SK-N-SH (cell line): Measurements from ENCODE around the gene NOS1. TPM values are rescaled to one million over a fixed set of nuclear protein-coding genes. Genes with fewer than 3 reads are reported as not detected.

ENCODE experiments used
- CTCF ChIA-PET: fragments of 300-600, 350-600 bp; formaldehyde crosslinking; extraction: SDS; loops from one replicate; lab custom pipeline; 2021; lab: Yijun Ruan, JAX
- POLR2A ChIA-PET: fragments of 350-600 bp; sonication (Branson Sonifier 250); formaldehyde crosslinking; extraction: SDS; loops from one replicate; lab custom pipeline; 2020; ENCODE audit warnings: antibody characterized with exemption, inconsistent platforms; lab: Yijun Ruan, JAX
- DNase-seq: peaks from one replicate; pipeline ENCODE4 v3.0.0; 2012
- H2AFZ ChIP-seq: fragments of 200-600 bp; sonication (generic); 2 replicates; pipeline ENCODE4 v1.8.1; 2016; ENCODE audit warnings: antibody characterized with exemption, mild to moderate bottlenecking, low read depth
- H3F3A ChIP-seq: fragments of 200-600 bp; sonication (generic); replicated peaks from 2 replicates; pipeline ENCODE3; 2016; ENCODE audit warnings: antibody characterized with exemption, mild to moderate bottlenecking; ENCODE audit not compliant: insufficient read depth
- H3K27ac ChIP-seq, 2 experiments: fragments of 200-500 bp in 1 of 2; fragments of 200-600 bp in 1 of 2; sonication (Bioruptor generic) in 1 of 2; sonication (generic), shearing (Covaris generic) in 1 of 2; 2 replicates each; pipeline versions ENCODE4 v1.5.1 to v1.6.1; 2014 to 2016; ENCODE audit warnings: low read depth in 2 of 2, inconsistent platforms in 1 of 2, low read length in 1 of 2, mild to moderate bottlenecking in 1 of 2, mixed read lengths in 1 of 2
- H3K27me3 ChIP-seq: fragments of 200-600 bp; sonication (generic), shearing (Covaris generic); 2 replicates; pipeline ENCODE4 v1.6.1; 2016; ENCODE audit warnings: mixed run types; ENCODE audit not compliant: insufficient read depth
- H3K36me3 ChIP-seq, 2 experiments: fragments of 200-500 bp in 1 of 2; fragments of 200-600 bp in 1 of 2; sonication (Bioruptor generic) in 1 of 2; sonication (generic) in 1 of 2; replicated peaks in 1 of 2; 2 replicates each; pipeline versions ENCODE3 to v1.5.1; 2014 to 2016; ENCODE audit warnings: low read length in 1 of 2, mild to moderate bottlenecking in 1 of 2; ENCODE audit not compliant: insufficient read depth in 2 of 2, control insufficient read depth in 1 of 2
- H3K4me1 ChIP-seq, 2 experiments: fragments of 200-500 bp in 1 of 2; fragments of 200-600 bp in 1 of 2; sonication (Bioruptor generic) in 1 of 2; sonication (generic), shearing (Covaris generic) in 1 of 2; 2 replicates each; pipeline versions ENCODE4 v1.5.1 to v1.6.1; 2014 to 2016; ENCODE audit warnings: low read depth in 1 of 2, low read length in 1 of 2, mixed run types in 1 of 2; ENCODE audit not compliant: insufficient read depth in 2 of 2, control insufficient read depth in 1 of 2
- H3K4me2 ChIP-seq: fragments of 200-600 bp; sonication (generic), shearing (Covaris generic); 2 replicates; pipeline ENCODE4 v1.6.1; 2017; ENCODE audit warnings: mixed run types
- H3K4me3 ChIP-seq, 2 experiments: fragments of 200-500 bp in 1 of 2; fragments of 200-600 bp in 1 of 2; sonication (Bioruptor generic) in 1 of 2; sonication (generic), shearing (Covaris generic) in 1 of 2; 2 replicates each; pipeline versions ENCODE4 v1.5.1 to v1.8.1; 2014 to 2016; ENCODE audit warnings: low read depth in 2 of 2, inconsistent platforms in 1 of 2, low read length in 1 of 2, mild to moderate bottlenecking in 1 of 2, mixed read lengths in 1 of 2, moderate library complexity in 1 of 2
- H3K79me2 ChIP-seq: fragments of 200-600 bp; sonication (generic); 2 replicates; pipeline ENCODE4 v1.8.1; 2017; ENCODE audit warnings: mild to moderate bottlenecking; ENCODE audit not compliant: insufficient read depth
- H3K9ac ChIP-seq: fragments of 200-600 bp; sonication (generic); 2 replicates; pipeline ENCODE4 v1.6.1; 2017; ENCODE audit warnings: mixed run types
- H3K9me2 ChIP-seq: fragments of 200-600 bp; sonication (generic); 2 replicates; pipeline ENCODE4 v1.6.1; 2017; ENCODE audit warnings: mixed run types
- H3K9me3 ChIP-seq: fragments of 200-600 bp; sonication (generic); 2 replicates; pipeline ENCODE4 v1.6.1; 2017; ENCODE audit warnings: mixed run types, mild to moderate bottlenecking, moderate library complexity
- H4K20me1 ChIP-seq: fragments of 200-600 bp; sonication (generic); 2 replicates; pipeline ENCODE4 v1.6.1; 2017; ENCODE audit warnings: mild to moderate bottlenecking, mixed run types; ENCODE audit not compliant: insufficient read depth
- CHD2 ChIP-seq: fragments of 150-350 bp; IDR thresholded peaks from 2 replicates; pipeline ENCODE4 v1.6.1; 2018; ENCODE audit warnings: low read length; ENCODE audit not compliant: partially characterized antibody
- FOXJ3 ChIP-seq: sonication (generic); formaldehyde crosslinking; IDR thresholded peaks from 2 replicates; pipeline ENCODE4 v1.5.1; 2020; ENCODE audit warnings: mild to moderate bottlenecking, missing genetic modification reagents
- GABPA ChIP-seq: IDR thresholded peaks from 2 replicates; pipeline ENCODE4 v1.4.0; 2012; ENCODE audit warnings: low read depth, mild to moderate bottlenecking
- MEF2A ChIP-seq: IDR thresholded peaks from 2 replicates; pipeline ENCODE4 v1.4.0; 2012; ENCODE audit warnings: low read depth, borderline replicate concordance
- NFIC ChIP-seq: IDR thresholded peaks from 2 replicates; pipeline ENCODE4 v1.4.0; 2012; ENCODE audit warnings: borderline replicate concordance
- NRF1 ChIP-seq: IDR thresholded peaks from 2 replicates; pipeline ENCODE4 v1.6.1; 2012; ENCODE audit warnings: low read depth, mild to moderate bottlenecking, low read length
- POLR2AphosphoS5 ChIP-seq: IDR thresholded peaks from 2 replicates; pipeline ENCODE4 v1.6.1; 2012; ENCODE audit warnings: low read depth, low read length
- RAD21 ChIP-seq: IDR thresholded peaks from 2 replicates; pipeline ENCODE4 v1.6.1; 2012; ENCODE audit warnings: mild to moderate bottlenecking, low read length
- RCOR1 ChIP-seq: fragments of 150-350 bp; IDR thresholded peaks from 2 replicates; pipeline ENCODE4 v1.6.1; 2017; ENCODE audit warnings: antibody characterized with exemption, low read length
- SMC3 ChIP-seq: IDR thresholded peaks from 2 replicates; pipeline ENCODE4 v1.6.1; 2012; ENCODE audit warnings: low read depth, low read length, improper control_type of control experiment
- WGBS: methylation state at CpG from one replicate; pipeline ENCODE4 v1.1.6; 2017; ENCODE audit warnings: low lambda C conversion rate; 5-methylcytosine and 5-hydroxymethylcytosine counted together
- polyA plus RNA-seq, 3 experiments: library from polyadenylated mRNA; depleted of rRNA; stranded (reverse); fragments of >200 nt; gene quantifications; 2 replicates each; pipeline ENCODE4 v1.2.3, GENCODE V29; 2012
- TF ChIP-seq, protein P1 (sequence below): IDR thresholded peaks from 2 replicates; pipeline ENCODE4 v1.4.0; 2012; ENCODE audit warnings: low read depth
- TF ChIP-seq, protein P2 (sequence below): IDR thresholded peaks from 2 replicates; pipeline ENCODE4 v1.4.0; 2012; ENCODE audit warnings: low read depth, borderline replicate concordance
- TF ChIP-seq, protein P3 (sequence below): IDR thresholded peaks from 2 replicates; pipeline ENCODE4 v1.6.1; 2012; ENCODE audit warnings: mild to moderate bottlenecking, low read depth, low read length, moderate library complexity
- TF ChIP-seq, protein P4 (sequence below): fragments of 150-350 bp; IDR thresholded peaks from 2 replicates; pipeline ENCODE4 v1.6.1; 2017; ENCODE audit warnings: antibody characterized with exemption, low read length, low read depth, borderline replicate concordance

NOS1 gene
- polyA plus RNA-seq, 1 of the 3 experiments (the other 2 are of a cell fraction): 0.02 TPM

DNA sequence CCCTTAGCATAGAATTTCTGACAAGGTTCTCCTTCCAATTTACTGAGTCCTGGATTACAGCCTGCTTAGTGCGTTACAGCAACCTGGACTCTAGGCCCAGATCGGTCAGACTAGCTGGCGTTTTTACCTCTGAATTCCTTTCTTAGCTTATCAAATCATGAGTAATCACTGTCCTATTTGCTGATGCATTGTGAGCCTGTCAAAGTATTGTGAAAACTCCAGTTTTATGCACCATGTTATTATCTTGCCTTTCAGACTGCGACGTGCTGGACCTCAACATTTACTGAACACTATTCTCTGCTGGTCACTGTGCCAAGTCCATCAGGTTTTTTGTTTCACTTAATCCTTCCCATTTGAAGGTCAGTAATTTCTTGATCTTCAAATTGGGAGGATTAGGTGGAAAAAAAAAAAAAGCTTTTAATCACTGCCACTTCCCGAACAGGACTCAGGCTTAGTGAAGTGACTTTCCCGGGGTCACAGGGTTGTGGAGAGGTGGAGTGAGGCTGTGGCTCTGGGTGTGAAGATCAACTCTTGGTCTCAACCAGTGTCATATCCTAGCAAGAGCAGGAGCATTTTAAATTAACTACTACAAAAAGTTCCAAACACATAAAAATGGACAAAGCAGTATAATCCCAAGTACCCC, 202.4 kb downstream of the NOS1 start:
- Histone ChIP-seq H3K79me2 (no peaks in the 10 kb centered on the region), H3F3A (no peaks in the 10 kb centered on the region), H3K4me2 (no peak overlapping the region), H3K27ac (no peak overlapping the region), H3K4me3 (no peak overlapping the region), H2AFZ (no peak overlapping the region), H3K36me3 (peaks cover 51 to 80% of the 10 kb centered on the region in 2 experiments), H3K9ac (no peak overlapping the region), H4K20me1 (no peaks in the 10 kb centered on the region), H3K9me2 (no peaks in the 10 kb centered on the region), H3K4me1 (peaks cover 0 to 4% of the 10 kb centered on the region in 2 experiments; a peak in 1 of 4 replicates), H3K27me3 (no peaks in the 10 kb centered on the region), H3K9me3 (no peaks in the 10 kb centered on the region)
- no peak for TF ChIP-seq MEF2A
- TF ChIP-seq, protein P1, sequence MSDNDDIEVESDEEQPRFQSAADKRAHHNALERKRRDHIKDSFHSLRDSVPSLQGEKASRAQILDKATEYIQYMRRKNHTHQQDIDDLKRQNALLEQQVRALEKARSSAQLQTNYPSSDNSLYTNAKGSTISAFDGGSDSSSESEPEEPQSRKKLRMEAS: no peak
- no peak for TF ChIP-seq FOXJ3 (CRISPR knock-in tag)
- TF ChIP-seq CHD2: no peak
- no peak for TF ChIP-seq SMC3
- TF ChIP-seq, protein P2, sequence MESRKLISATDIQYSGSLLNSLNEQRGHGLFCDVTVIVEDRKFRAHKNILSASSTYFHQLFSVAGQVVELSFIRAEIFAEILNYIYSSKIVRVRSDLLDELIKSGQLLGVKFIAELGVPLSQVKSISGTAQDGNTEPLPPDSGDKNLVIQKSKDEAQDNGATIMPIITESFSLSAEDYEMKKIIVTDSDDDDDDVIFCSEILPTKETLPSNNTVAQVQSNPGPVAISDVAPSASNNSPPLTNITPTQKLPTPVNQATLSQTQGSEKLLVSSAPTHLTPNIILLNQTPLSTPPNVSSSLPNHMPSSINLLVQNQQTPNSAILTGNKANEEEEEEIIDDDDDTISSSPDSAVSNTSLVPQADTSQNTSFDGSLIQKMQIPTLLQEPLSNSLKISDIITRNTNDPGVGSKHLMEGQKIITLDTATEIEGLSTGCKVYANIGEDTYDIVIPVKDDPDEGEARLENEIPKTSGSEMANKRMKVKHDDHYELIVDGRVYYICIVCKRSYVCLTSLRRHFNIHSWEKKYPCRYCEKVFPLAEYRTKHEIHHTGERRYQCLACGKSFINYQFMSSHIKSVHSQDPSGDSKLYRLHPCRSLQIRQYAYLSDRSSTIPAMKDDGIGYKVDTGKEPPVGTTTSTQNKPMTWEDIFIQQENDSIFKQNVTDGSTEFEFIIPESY: no peak
- TF ChIP-seq GABPA: no peak
- no peak for TF ChIP-seq RAD21
- TF ChIP-seq RCOR1: no peak
- TF ChIP-seq, protein P3, sequence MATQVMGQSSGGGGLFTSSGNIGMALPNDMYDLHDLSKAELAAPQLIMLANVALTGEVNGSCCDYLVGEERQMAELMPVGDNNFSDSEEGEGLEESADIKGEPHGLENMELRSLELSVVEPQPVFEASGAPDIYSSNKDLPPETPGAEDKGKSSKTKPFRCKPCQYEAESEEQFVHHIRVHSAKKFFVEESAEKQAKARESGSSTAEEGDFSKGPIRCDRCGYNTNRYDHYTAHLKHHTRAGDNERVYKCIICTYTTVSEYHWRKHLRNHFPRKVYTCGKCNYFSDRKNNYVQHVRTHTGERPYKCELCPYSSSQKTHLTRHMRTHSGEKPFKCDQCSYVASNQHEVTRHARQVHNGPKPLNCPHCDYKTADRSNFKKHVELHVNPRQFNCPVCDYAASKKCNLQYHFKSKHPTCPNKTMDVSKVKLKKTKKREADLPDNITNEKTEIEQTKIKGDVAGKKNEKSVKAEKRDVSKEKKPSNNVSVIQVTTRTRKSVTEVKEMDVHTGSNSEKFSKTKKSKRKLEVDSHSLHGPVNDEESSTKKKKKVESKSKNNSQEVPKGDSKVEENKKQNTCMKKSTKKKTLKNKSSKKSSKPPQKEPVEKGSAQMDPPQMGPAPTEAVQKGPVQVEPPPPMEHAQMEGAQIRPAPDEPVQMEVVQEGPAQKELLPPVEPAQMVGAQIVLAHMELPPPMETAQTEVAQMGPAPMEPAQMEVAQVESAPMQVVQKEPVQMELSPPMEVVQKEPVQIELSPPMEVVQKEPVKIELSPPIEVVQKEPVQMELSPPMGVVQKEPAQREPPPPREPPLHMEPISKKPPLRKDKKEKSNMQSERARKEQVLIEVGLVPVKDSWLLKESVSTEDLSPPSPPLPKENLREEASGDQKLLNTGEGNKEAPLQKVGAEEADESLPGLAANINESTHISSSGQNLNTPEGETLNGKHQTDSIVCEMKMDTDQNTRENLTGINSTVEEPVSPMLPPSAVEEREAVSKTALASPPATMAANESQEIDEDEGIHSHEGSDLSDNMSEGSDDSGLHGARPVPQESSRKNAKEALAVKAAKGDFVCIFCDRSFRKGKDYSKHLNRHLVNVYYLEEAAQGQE: no peak
- TF ChIP-seq, protein P4, sequence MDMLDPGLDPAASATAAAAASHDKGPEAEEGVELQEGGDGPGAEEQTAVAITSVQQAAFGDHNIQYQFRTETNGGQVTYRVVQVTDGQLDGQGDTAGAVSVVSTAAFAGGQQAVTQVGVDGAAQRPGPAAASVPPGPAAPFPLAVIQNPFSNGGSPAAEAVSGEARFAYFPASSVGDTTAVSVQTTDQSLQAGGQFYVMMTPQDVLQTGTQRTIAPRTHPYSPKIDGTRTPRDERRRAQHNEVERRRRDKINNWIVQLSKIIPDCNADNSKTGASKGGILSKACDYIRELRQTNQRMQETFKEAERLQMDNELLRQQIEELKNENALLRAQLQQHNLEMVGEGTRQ: no peak
- no peak for TF ChIP-seq POLR2AphosphoS5
- TF ChIP-seq NFIC: no peak
- TF ChIP-seq NRF1: no peak
- ChIA-PET CTCF (interaction anchor here (0.7 to 1.0 kb wide), 4 partner anchors 12 to 698 kb away, joined by 3 read pairs; no protein-coding TSS in a partner anchor), POLR2A (no interaction called here)
- DNase-seq: no peak
- 66% methylated on average over 7 of the region's 7 CpGs for WGBS

Other genes starting within 250 kb of the NOS1 start
- gene FBXO21, start 171.2 kb downstream of the NOS1 start, polyA plus RNA-seq (2012; rRNA removed): 44.2 and 51.1 TPM in 2 replicates